ENCODE data around the gene CXADR.

Gene CXADR

DNA sequence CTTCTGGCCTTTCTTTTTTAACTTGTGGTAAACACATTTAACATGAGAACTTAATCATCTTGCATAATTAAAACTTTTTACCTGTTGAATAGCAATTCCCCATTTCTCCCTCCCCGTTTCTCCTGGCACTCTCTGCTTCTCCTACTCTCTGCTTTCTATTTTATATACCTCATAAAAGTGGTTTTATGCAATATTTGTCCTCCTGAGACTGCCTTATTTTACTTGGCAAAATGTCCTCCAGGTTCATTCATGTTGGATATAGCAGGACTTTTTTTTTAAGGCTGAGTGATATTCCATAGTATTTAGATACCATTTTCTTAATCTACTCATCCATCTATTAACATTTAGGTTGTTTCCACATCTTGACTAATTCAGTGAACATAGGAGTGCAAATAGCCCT, 64.9 kb downstream of the CXADR start:
- H3K9me3 ChIP-seq (ENCODE audit: insufficient read depth, low read length), result no peaks in the 10 kb centered on the region
- no peaks in the 10 kb centered on the region for H3K27me3 ChIP-seq (ENCODE audit: low read depth, low read length)
- no peaks in the 10 kb centered on the region for H3K79me2 ChIP-seq (ENCODE audit: low read length)
- TF ChIP-seq, protein P1, sequence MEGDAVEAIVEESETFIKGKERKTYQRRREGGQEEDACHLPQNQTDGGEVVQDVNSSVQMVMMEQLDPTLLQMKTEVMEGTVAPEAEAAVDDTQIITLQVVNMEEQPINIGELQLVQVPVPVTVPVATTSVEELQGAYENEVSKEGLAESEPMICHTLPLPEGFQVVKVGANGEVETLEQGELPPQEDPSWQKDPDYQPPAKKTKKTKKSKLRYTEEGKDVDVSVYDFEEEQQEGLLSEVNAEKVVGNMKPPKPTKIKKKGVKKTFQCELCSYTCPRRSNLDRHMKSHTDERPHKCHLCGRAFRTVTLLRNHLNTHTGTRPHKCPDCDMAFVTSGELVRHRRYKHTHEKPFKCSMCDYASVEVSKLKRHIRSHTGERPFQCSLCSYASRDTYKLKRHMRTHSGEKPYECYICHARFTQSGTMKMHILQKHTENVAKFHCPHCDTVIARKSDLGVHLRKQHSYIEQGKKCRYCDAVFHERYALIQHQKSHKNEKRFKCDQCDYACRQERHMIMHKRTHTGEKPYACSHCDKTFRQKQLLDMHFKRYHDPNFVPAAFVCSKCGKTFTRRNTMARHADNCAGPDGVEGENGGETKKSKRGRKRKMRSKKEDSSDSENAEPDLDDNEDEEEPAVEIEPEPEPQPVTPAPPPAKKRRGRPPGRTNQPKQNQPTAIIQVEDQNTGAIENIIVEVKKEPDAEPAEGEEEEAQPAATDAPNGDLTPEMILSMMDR (IDR thresholded peaks at IDR 0.05; ENCODE audit: low read depth, low read length), result no peak
- TF ChIP-seq EZH2phosphoT487 (IDR thresholded peaks at IDR 0.05; ENCODE audit: low read depth), result no peak
- H3K36me3 ChIP-seq (replicated peaks; ENCODE audit: low read depth, low read length), result no peaks in the 10 kb centered on the region
- no peaks in the 10 kb centered on the region for H4K20me1 ChIP-seq (ENCODE audit: insufficient read depth, low read length)
- no peak overlapping the region for H3K27ac ChIP-seq (ENCODE audit: low read length)
- no peak overlapping the region for H2AFZ ChIP-seq (ENCODE audit: low read depth, low read length)
- no peak overlapping the region for H3K4me2 ChIP-seq (ENCODE audit: low read length)
- peaks cover 6% of the 10 kb centered on the region for H3K4me1 ChIP-seq (ENCODE audit: low read length)
- no peak overlapping the region for H3K9ac ChIP-seq (ENCODE audit: low read length)
- no peak overlapping the region for H3K4me3 ChIP-seq (ENCODE audit: low read length)

DNA sequence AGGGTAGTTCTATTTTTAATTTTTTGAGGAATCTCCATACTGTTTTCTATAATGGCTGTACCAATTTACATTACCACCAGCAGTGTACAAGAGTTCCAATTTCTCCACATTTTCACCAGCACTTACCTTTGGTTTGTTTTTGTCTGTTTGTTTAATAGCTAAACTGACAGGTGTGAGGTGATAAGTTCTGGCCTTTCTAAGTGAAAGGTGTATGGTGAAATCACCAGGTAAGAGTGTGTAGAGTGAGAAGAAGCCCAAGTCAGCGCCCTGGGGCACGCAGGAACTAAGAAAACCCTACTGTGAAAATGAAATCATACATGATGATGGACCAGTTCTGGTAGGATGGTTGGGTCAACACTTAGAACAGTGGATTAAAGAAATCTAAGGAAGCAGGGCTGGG, 65.3 kb downstream of the CXADR start:
- no peak overlapping the region for H3K4me2 ChIP-seq (ENCODE audit: low read length)
- no peaks in the 10 kb centered on the region for H3K36me3 ChIP-seq (replicated peaks; ENCODE audit: low read depth, low read length)
- peaks cover 6% of the 10 kb centered on the region for H3K4me1 ChIP-seq (ENCODE audit: low read length)
- H3K4me3 ChIP-seq (ENCODE audit: low read length), result no peak overlapping the region
- H3K27me3 ChIP-seq (ENCODE audit: low read depth, low read length), result no peaks in the 10 kb centered on the region
- no peaks in the 10 kb centered on the region for H3K9me3 ChIP-seq (ENCODE audit: insufficient read depth, low read length)
- no peaks in the 10 kb centered on the region for H3K79me2 ChIP-seq (ENCODE audit: low read length)
- no peak overlapping the region for H3K27ac ChIP-seq (ENCODE audit: low read length)
- H4K20me1 ChIP-seq (ENCODE audit: insufficient read depth, low read length), result no peaks in the 10 kb centered on the region
- TF ChIP-seq EZH2phosphoT487 (IDR thresholded peaks at IDR 0.05; ENCODE audit: low read depth), result no peak
- TF ChIP-seq, protein P1 (IDR thresholded peaks at IDR 0.05; ENCODE audit: low read depth, low read length), result no peak
- H2AFZ ChIP-seq (ENCODE audit: low read depth, low read length), result no peak overlapping the region
- no peak overlapping the region for H3K9ac ChIP-seq (ENCODE audit: low read length)

DNA sequence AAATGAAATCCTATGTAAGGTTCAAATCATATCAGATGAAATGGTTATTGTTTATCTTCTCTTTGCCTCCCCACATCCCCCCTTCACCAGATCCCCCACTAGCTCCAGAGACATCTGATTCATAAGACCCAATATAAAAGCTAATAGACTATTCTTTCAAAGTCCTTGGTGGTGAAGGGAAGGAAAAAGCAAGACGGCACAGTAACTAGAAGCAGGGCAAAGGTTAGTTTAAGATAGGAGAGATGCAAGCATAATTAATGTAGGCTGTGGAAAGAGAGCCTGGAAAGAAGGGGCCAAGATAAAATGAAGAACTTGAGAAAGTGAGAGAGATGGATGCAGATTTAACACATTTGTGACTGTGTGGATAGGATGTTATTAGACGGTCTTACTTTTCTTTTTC, 66.0 kb downstream of the CXADR start:
- no peaks in the 10 kb centered on the region for H3K27me3 ChIP-seq (ENCODE audit: low read depth, low read length)
- no peaks in the 10 kb centered on the region for H3K9me3 ChIP-seq (ENCODE audit: insufficient read depth, low read length)
- H3K9ac ChIP-seq (ENCODE audit: low read length), result no peak overlapping the region
- no peak overlapping the region for H3K27ac ChIP-seq (ENCODE audit: low read length)
- no peak overlapping the region for H3K4me2 ChIP-seq (ENCODE audit: low read length)
- H2AFZ ChIP-seq (ENCODE audit: low read depth, low read length), result no peak overlapping the region
- H3K36me3 ChIP-seq (replicated peaks; ENCODE audit: low read depth, low read length), result no peaks in the 10 kb centered on the region
- H3K4me3 ChIP-seq (ENCODE audit: low read length), result no peak overlapping the region
- TF ChIP-seq, protein P1 (IDR thresholded peaks at IDR 0.05; ENCODE audit: low read depth, low read length), result no peak
- no peak for TF ChIP-seq EZH2phosphoT487 (IDR thresholded peaks at IDR 0.05; ENCODE audit: low read depth)
- no peaks in the 10 kb centered on the region for H3K79me2 ChIP-seq (ENCODE audit: low read length)
- H4K20me1 ChIP-seq (ENCODE audit: insufficient read depth, low read length), result no peaks in the 10 kb centered on the region
- H3K4me1 ChIP-seq (ENCODE audit: low read length), result peaks cover 4% of the 10 kb centered on the region

DNA sequence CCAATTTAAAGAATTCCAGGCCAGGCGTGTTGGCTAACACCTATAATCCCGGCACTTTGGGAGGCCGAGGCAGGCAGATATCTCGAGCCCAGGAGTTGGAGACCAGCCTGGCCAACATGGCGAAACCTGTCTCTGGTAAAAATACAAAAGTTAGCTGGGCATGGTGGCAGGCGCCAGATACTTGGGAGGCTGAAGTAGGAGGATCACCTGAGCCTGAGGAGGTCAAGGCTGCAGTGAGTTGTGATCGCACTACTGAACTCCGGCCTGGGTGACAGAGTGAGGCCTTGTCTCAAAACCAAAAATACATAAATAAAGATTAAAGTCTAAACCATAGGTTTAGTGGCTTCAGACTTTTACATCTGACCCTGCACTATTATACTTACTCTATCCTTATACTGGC, 67.5 kb downstream of the CXADR start:
- no peak for TF ChIP-seq EZH2phosphoT487 (IDR thresholded peaks at IDR 0.05; ENCODE audit: low read depth)
- TF ChIP-seq, protein P1 (IDR thresholded peaks at IDR 0.05; ENCODE audit: low read depth, low read length), result no peak
- Histone ChIP-seq H3K27ac (ENCODE audit: low read length) (no peak overlapping the region), H3K9me3 (ENCODE audit: insufficient read depth, low read length) (no peaks in the 10 kb centered on the region), H3K4me3 (ENCODE audit: low read length) (no peak overlapping the region), H4K20me1 (ENCODE audit: insufficient read depth, low read length) (no peaks in the 10 kb centered on the region), H3K79me2 (ENCODE audit: low read length) (no peaks in the 10 kb centered on the region), H3K4me2 (ENCODE audit: low read length) (no peak overlapping the region), H3K36me3 (replicated peaks; ENCODE audit: low read depth, low read length) (no peaks in the 10 kb centered on the region), H3K4me1 (ENCODE audit: low read length) (no peaks in the 10 kb centered on the region), H3K27me3 (ENCODE audit: low read depth, low read length) (no peaks in the 10 kb centered on the region), H2AFZ (ENCODE audit: low read depth, low read length) (no peak overlapping the region), H3K9ac (ENCODE audit: low read length) (no peak overlapping the region)

Data from OCI-LY3 (cell line).